ENCODE results near the gene IL1RAPL1. TPM values are rescaled to one million over a fixed set of nuclear protein-coding genes. Genes with fewer than 3 reads are reported as not detected.

The IL1RAPL1 gene
- total RNA-seq, 2 experiments from 2014 or later: not detected

GRCh38 chrX:29721152-29721551 is 1133.9 kb downstream of the IL1RAPL1 start:
- no peaks in the 10 kb centered on the region for H3K36me3 Mint-ChIP-seq (ENCODE audit: low read depth)
- H3K4me1 Mint-ChIP-seq (ENCODE audit: low read depth): no peaks in the 10 kb centered on the region
- no peak overlapping the region for H3K27ac Mint-ChIP-seq
- H3K9me3 Mint-ChIP-seq: peaks cover 2% of the 10 kb centered on the region
- no peak for DNase-seq
- no peak overlapping the region for H3K4me3 Mint-ChIP-seq
- H3K27me3 Mint-ChIP-seq: no peaks in the 10 kb centered on the region
- intact Hi-C loops (cut with micrococcal nuclease): no loop called here
- ChIA-PET CTCF (no interaction called here), POLR2A (no interaction called here)
- ATAC-seq: no peak
- no peak for TF ChIP-seq CTCF (IDR thresholded peaks at IDR 0.05)

GRCh38 chrX:29724316-29724715 is 1137.1 kb downstream of the IL1RAPL1 start:
- no peak for TF ChIP-seq CTCF (IDR thresholded peaks at IDR 0.05)
- ChIA-PET POLR2A (no interaction called here), CTCF (no interaction called here)
- no peak for ATAC-seq
- Mint-ChIP-seq H3K4me3 (no peak overlapping the region), H3K4me1 (ENCODE audit: low read depth) (no peaks in the 10 kb centered on the region), H3K27me3 (no peaks in the 10 kb centered on the region), H3K36me3 (ENCODE audit: low read depth) (no peaks in the 10 kb centered on the region), H3K9me3 (no peaks in the 10 kb centered on the region), H3K27ac (no peak overlapping the region)
- intact Hi-C loops (cut with micrococcal nuclease): no loop called here
- DNase-seq: no peak

DNA sequence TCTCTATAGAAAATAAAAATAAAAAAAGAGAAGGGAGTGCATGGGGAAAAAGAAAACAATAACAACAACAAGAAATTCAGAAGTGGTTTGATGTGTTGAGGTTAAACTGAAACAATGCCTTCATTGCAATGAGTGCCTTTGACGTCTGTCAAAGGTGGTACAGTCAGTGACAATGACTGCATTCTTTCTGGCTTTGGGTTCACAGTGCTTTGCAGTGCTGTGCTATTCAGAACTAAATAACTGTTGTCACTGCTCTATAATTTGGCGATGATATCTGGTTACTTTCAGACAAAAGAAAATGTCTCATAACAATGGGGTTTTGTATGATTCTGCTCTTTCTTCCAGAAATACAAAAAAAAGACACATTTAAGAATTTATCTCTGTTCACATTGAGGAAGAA is 1139.6 kb downstream of the IL1RAPL1 start:
- CTCF ChIA-PET: no interaction called here
- DNase-seq (no peak), ATAC-seq (no peak)
- no peak for TF ChIP-seq CTCF (IDR thresholded peaks at IDR 0.05)
- no peaks in the 10 kb centered on the region for H3K36me3 Mint-ChIP-seq (ENCODE audit: low read depth)
- POLR2A ChIA-PET: no interaction called here
- no peaks in the 10 kb centered on the region for H3K27me3 Mint-ChIP-seq
- no peaks in the 10 kb centered on the region for H3K4me1 Mint-ChIP-seq (ENCODE audit: low read depth)
- H3K9me3 Mint-ChIP-seq: no peaks in the 10 kb centered on the region
- H3K27ac Mint-ChIP-seq: no peak overlapping the region
- intact Hi-C loops (cut with micrococcal nuclease): no loop called here
- no peak overlapping the region for H3K4me3 Mint-ChIP-seq

GRCh38 chrX:29728639-29729038 is 1141.4 kb downstream of the IL1RAPL1 start:
- ChIA-PET POLR2A (no interaction called here), CTCF (no interaction called here)
- no peaks in the 10 kb centered on the region for H3K9me3 Mint-ChIP-seq

GRCh38 chrX:29744966-29745365 is 1157.7 kb downstream of the IL1RAPL1 start:
- CTCF ChIA-PET: no interaction called here
- no peaks in the 10 kb centered on the region for H3K9me3 Mint-ChIP-seq
- no peak overlapping the region for H3K4me3 Mint-ChIP-seq
- no peak overlapping the region for H3K27ac Mint-ChIP-seq
- H3K4me1 Mint-ChIP-seq (ENCODE audit: low read depth): no peaks in the 10 kb centered on the region
- DNase-seq (no peak), ATAC-seq (no peak)
- H3K27me3 Mint-ChIP-seq: no peaks in the 10 kb centered on the region
- H3K36me3 Mint-ChIP-seq (ENCODE audit: low read depth): no peaks in the 10 kb centered on the region
- POLR2A ChIA-PET: no interaction called here
- TF ChIP-seq CTCF (IDR thresholded peaks at IDR 0.05): no peak
- intact Hi-C loops (cut with micrococcal nuclease): no loop called here

More at GRCh38 chrX:29728639-29729038, 1141.4 kb downstream of the IL1RAPL1 start:
- H3K27me3 Mint-ChIP-seq: no peaks in the 10 kb centered on the region
- ATAC-seq (no peak), DNase-seq (no peak)
- intact Hi-C loops (cut with micrococcal nuclease): no loop called here
- H3K4me1 Mint-ChIP-seq (ENCODE audit: low read depth): no peaks in the 10 kb centered on the region
- no peak overlapping the region for H3K27ac Mint-ChIP-seq
- no peak for TF ChIP-seq CTCF (IDR thresholded peaks at IDR 0.05)
- no peaks in the 10 kb centered on the region for H3K36me3 Mint-ChIP-seq (ENCODE audit: low read depth)
- no peak overlapping the region for H3K4me3 Mint-ChIP-seq

Measured in activated CD8-positive, alpha-beta T cell treated with anti-CD3 and anti-CD28 coated beads for 36 hours (primary cell).